A549 (cell line): ENCODE measurements around the gene TSSC4. TPM values are rescaled to one million over a fixed set of nuclear protein-coding genes. Genes with fewer than 3 reads are reported as not detected.

Experiments
- ATAC-seq, 2 experiments: fragments of 200-7000 bp in 1 of 2; fragments of >200 bp in 1 of 2; cut with Nextera tagmentation in 1 of 2; cut with Tn5 transposase in 1 of 2; 3 replicates each; pipeline versions ENCODE4 v1.8.0 to v1.9.1; 2018 to 2020; ENCODE audit warnings: mild to moderate bottlenecking in 1 of 2, moderate library complexity in 1 of 2
- CTCF ChIA-PET: fragments of 300-600 bp; sonication (Branson Sonifier 250); formaldehyde crosslinking; extraction: SDS; loops from one replicate; lab custom pipeline; 2021; ENCODE audit warnings: antibody characterized with exemption, inconsistent platforms; lab: Yijun Ruan, JAX
- POLR2A ChIA-PET: fragments of 350-600 bp; formaldehyde crosslinking; extraction: SDS; loops from one replicate; lab custom pipeline; 2021; ENCODE audit warnings: antibody characterized with exemption, inconsistent platforms; lab: Yijun Ruan, JAX
- DNase-seq, 2 experiments: peaks; one replicate each; pipeline versions ENCODE4 v3.0.0 to v3.0.0-alpha.2; 2011 to 2016; ENCODE audit warnings: low read depth in 1 of 2, low spot score in 1 of 2
- FAIRE-seq: peaks from 2 replicates; lab custom pipeline; 2011; peaks lifted over from hg19 to GRCh38; lab: Jason Lieb, UNC
- H3K27ac ChIP-seq, 2 experiments: fragments of >200 bp; sonication (Bioruptor Twin); formaldehyde crosslinking; 3 replicates each; pipeline ENCODE4 v1.5.1; 2016 to 2017
- H3K4me1 ChIP-seq: fragments of >200 bp; sonication (Bioruptor Twin); formaldehyde crosslinking; 3 replicates; pipeline ENCODE4 v1.6.1; 2016
- H3K4me2 ChIP-seq: fragments of >200 bp; sonication (Bioruptor Twin); formaldehyde crosslinking; 3 replicates; pipeline ENCODE4 v1.6.1; 2016
- H3K4me3 ChIP-seq: fragments of >200 bp; sonication (Bioruptor Twin); formaldehyde crosslinking; 3 replicates; pipeline ENCODE4 v1.5.1; 2016
- H3K9me3 ChIP-seq: fragments of >200 bp; sonication (Bioruptor Twin); formaldehyde crosslinking; 3 replicates; pipeline ENCODE4 v1.6.1; 2016
- CBX2 ChIP-seq: fragments of 200-600 bp; sonication (generic); IDR thresholded peaks from 2 replicates; pipeline ENCODE4 v1.6.1; 2016; ENCODE audit warnings: low read depth, mild to moderate bottlenecking, borderline replicate concordance
- CBX8 ChIP-seq: fragments of 200-600 bp; sonication (generic); IDR thresholded peaks from 2 replicates; pipeline ENCODE4 v1.6.1; 2016
- CHD2 ChIP-seq: fragments of 150-350 bp; IDR thresholded peaks from 2 replicates; pipeline ENCODE4 v1.6.1; 2014; ENCODE audit warnings: low read length; ENCODE audit not compliant: partially characterized antibody
- EHF ChIP-seq: fragments of 250-450 bp; sonication (Bioruptor Pico); IDR thresholded peaks from 2 replicates; pipeline ENCODE4 v1.5.0; 2020; ENCODE audit warnings: mild to moderate bottlenecking
- FOSB ChIP-seq: fragments of 250-450 bp; sonication (Bioruptor Pico); IDR thresholded peaks from 2 replicates; pipeline ENCODE4 v1.5.0; 2020; ENCODE audit warnings: mild to moderate bottlenecking, moderate library complexity
- FOSL2 ChIP-seq, 2 experiments: fragments of 450-650 bp in 1 of 2; fragments of >200 bp in 1 of 2; sonication (Bioruptor Twin) in 1 of 2; formaldehyde crosslinking; IDR thresholded peaks; 2 replicates each; pipeline versions ENCODE4 v1.5.0 to v1.6.1; 2016 to 2020; ENCODE audit warnings: mild to moderate bottlenecking in 1 of 2, moderate library complexity in 1 of 2
- HDAC2 ChIP-seq: fragments of 200-600 bp; sonication (generic); IDR thresholded peaks from 2 replicates; pipeline ENCODE4 v1.6.1; 2016
- HOXB13 ChIP-seq: fragments of 250-450 bp; sonication (Bioruptor Pico); IDR thresholded peaks from 2 replicates; pipeline ENCODE4 v1.5.0; 2020; ENCODE audit warnings: low read depth, mild to moderate bottlenecking, moderate library complexity
- JUNB ChIP-seq: fragments of >200 bp; sonication (Bioruptor Twin); formaldehyde crosslinking; IDR thresholded peaks from 2 replicates; pipeline ENCODE4 v1.6.1; 2016
- MAFK ChIP-seq: fragments of 450-650 bp; IDR thresholded peaks from 2 replicates; pipeline ENCODE4 v1.6.1; 2014; ENCODE audit not compliant: partially characterized antibody
- MYC ChIP-seq: IDR thresholded peaks from 2 replicates; pipeline ENCODE4 v1.6.1; 2012; ENCODE audit warnings: mild to moderate bottlenecking, inconsistent platforms, low read length, improper control_type of control experiment, borderline replicate concordance
- NPAS2 ChIP-seq: fragments of 250-450 bp; sonication (Bioruptor Pico); IDR thresholded peaks from 2 replicates; pipeline ENCODE4 v1.8.0; 2022; ENCODE audit warnings: mild to moderate bottlenecking, moderate library complexity, borderline replicate concordance
- NR3C1 ChIP-seq: fragments of >200 bp; sonication (Bioruptor Twin); formaldehyde crosslinking; IDR thresholded peaks from 3 replicates; pipeline ENCODE4 v1.6.1; 2017
- POLR2A ChIP-seq: IDR thresholded peaks from 2 replicates; pipeline ENCODE4 v1.6.1; 2012; ENCODE audit warnings: mild to moderate bottlenecking, low read length
- POLR2AphosphoS2 ChIP-seq: conservative IDR thresholded peaks from 2 replicates; pipeline ENCODE4 v1.6.1; 2012; ENCODE audit warnings: low read length, improper control_type of control experiment, inconsistent platforms
- TFCP2L1 ChIP-seq: fragments of 250-450 bp; sonication (Bioruptor Pico); IDR thresholded peaks from 2 replicates; pipeline ENCODE4 v1.5.0; 2021; ENCODE audit warnings: mild to moderate bottlenecking
- ZC3H11A ChIP-seq: fragments of 450-650 bp; IDR thresholded peaks from 2 replicates; pipeline ENCODE4 v1.6.1; 2014; ENCODE audit warnings: antibody characterized with exemption, mild to moderate bottlenecking
- whole genome bisulfite sequencing: methylation state at CpG from one replicate; pipeline ENCODE4 v1.1.6; 2017; ENCODE audit errors: missing lambda C conversion rate; 5-methylcytosine and 5-hydroxymethylcytosine counted together
- polyA plus RNA-seq, 4 experiments: library from polyadenylated mRNA; depleted of rRNA in 3 of 4; stranded (reverse); fragments of >200 nt; fragmentation: RNase III in 1 of 4; extraction: RNeasy Plus Mini Kit Qiagen cat#74134 plus additional on column Dnase treatment in 1 of 4; gene quantifications; 2 replicates in 3 of 4; 3 replicates in 1 of 4; pipeline ENCODE4 v1.2.3, GENCODE V29; 2011 to 2017
- TF ChIP-seq, protein P1 (sequence below): fragments of 150-350 bp; IDR thresholded peaks from 2 replicates; pipeline ENCODE4 v1.6.1; 2014; ENCODE audit warnings: low read depth, mild to moderate bottlenecking, low read length
- TF ChIP-seq, protein P2 (sequence below): fragments of 200-600 bp; sonication (generic); IDR thresholded peaks from 2 replicates; pipeline ENCODE4 v1.6.1; 2016; ENCODE audit warnings: antibody characterized with exemption, mild to moderate bottlenecking, moderate library complexity
- TF ChIP-seq, protein P3 (sequence below): fragments of >200 bp; sonication (Bioruptor Twin); formaldehyde crosslinking; IDR thresholded peaks from 2 replicates; pipeline ENCODE4 v1.6.1; 2016
- TF ChIP-seq, protein P4 (sequence below): fragments of >200 bp; sonication (Bioruptor Twin); formaldehyde crosslinking; IDR thresholded peaks from 3 replicates; pipeline ENCODE4 v1.5.1; 2016
- TF ChIP-seq, protein P5 (sequence below): IDR thresholded peaks from 2 replicates; pipeline ENCODE4 v1.6.1; 2012

The TSSC4 gene
- polyA plus RNA-seq, 2 of the 4 experiments (the other 2 are of a cell fraction) = 21.8 to 45.5 TPM

DNA sequence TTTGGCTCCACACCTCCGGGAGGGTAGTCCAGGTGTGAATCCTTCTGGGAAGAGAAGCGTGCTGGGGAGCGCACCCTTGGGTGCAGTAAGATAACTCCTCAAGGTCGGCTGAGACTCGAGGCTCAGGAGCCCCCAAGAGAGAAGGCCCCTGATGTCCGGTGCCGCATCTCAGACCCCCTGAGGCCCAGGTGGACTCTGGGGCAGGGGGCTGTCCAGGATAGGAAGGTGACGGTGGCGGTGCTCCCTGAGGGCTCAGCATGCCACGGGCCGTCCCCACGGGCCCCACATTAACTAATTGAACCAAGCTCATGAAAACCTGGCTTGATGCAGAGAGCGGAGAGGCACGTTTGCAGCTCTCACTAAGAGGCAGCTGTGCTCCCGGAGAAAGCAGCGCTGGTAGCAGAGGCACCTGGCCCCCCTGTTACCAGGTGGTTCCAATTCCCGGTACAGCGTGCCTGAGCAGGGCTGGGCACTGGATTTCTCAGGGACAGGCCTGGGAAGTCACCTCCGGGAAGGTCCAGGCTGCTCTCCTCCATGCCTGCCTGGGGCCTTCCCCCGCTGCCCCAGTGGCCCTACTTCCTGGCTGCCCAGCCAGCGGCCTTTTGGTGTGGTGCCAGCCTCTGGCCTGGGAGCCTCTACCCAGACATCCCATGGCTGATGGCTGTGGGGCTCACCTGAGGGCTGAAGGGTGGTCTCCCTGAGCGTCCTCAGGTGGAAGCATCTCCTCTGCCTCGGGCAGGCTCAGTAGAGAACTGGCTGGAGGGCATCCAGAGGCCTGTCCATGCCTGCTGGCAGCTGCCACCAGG is 45.4 kb downstream of the TSSC4 start (continued):
- TF ChIP-seq EHF (CRISPR knock-in tag) = no peak
- no peak for TF ChIP-seq TFCP2L1 (CRISPR knock-in tag)

DNA sequence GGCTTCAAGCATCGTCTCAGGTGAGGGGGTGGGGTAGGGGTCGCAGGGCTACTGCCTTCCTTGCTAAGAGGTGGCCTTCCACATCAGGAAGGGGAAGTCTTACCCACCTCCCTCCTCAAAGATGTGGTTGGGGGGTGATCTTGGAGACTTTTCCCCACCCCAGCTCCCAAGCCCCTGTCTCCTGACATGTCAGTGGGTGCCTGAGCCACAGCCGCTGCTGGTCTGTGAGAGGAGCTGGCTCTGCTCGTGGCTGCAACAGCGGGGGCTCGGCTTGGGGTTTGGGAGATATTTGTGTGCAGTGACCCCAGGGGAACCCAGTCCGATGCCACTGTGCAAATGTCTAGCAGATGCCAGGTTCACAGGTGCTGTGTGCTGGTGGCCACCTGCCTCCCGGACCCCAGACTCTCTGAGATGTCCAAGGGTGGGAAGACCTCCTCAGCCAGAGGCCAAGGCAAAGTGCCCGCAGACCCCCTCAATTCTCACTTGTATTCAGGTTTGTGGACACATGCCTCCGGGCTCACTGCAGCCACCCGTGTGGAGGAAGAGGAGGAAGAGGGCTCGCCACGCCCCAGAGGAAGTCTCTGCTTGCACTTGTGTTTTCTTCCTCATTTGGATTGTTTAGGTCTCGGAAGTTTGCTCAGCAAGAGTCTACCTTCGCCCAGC is 46.2 kb downstream of the TSSC4 start:
- FAIRE-seq = no peak
- TF ChIP-seq NPAS2 = no peak
- TF ChIP-seq, protein P1, sequence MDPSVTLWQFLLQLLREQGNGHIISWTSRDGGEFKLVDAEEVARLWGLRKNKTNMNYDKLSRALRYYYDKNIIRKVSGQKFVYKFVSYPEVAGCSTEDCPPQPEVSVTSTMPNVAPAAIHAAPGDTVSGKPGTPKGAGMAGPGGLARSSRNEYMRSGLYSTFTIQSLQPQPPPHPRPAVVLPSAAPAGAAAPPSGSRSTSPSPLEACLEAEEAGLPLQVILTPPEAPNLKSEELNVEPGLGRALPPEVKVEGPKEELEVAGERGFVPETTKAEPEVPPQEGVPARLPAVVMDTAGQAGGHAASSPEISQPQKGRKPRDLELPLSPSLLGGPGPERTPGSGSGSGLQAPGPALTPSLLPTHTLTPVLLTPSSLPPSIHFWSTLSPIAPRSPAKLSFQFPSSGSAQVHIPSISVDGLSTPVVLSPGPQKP = no peak
- TF ChIP-seq ZC3H11A = no peak
- TF ChIP-seq, protein P2, sequence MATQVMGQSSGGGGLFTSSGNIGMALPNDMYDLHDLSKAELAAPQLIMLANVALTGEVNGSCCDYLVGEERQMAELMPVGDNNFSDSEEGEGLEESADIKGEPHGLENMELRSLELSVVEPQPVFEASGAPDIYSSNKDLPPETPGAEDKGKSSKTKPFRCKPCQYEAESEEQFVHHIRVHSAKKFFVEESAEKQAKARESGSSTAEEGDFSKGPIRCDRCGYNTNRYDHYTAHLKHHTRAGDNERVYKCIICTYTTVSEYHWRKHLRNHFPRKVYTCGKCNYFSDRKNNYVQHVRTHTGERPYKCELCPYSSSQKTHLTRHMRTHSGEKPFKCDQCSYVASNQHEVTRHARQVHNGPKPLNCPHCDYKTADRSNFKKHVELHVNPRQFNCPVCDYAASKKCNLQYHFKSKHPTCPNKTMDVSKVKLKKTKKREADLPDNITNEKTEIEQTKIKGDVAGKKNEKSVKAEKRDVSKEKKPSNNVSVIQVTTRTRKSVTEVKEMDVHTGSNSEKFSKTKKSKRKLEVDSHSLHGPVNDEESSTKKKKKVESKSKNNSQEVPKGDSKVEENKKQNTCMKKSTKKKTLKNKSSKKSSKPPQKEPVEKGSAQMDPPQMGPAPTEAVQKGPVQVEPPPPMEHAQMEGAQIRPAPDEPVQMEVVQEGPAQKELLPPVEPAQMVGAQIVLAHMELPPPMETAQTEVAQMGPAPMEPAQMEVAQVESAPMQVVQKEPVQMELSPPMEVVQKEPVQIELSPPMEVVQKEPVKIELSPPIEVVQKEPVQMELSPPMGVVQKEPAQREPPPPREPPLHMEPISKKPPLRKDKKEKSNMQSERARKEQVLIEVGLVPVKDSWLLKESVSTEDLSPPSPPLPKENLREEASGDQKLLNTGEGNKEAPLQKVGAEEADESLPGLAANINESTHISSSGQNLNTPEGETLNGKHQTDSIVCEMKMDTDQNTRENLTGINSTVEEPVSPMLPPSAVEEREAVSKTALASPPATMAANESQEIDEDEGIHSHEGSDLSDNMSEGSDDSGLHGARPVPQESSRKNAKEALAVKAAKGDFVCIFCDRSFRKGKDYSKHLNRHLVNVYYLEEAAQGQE = no peak
- no peak for TF ChIP-seq NR3C1
- TF ChIP-seq, protein P3, sequence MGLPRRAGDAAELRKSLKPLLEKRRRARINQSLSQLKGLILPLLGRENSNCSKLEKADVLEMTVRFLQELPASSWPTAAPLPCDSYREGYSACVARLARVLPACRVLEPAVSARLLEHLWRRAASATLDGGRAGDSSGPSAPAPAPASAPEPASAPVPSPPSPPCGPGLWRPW = no peak
- no peak for TF ChIP-seq CHD2
- TF ChIP-seq, protein P4, sequence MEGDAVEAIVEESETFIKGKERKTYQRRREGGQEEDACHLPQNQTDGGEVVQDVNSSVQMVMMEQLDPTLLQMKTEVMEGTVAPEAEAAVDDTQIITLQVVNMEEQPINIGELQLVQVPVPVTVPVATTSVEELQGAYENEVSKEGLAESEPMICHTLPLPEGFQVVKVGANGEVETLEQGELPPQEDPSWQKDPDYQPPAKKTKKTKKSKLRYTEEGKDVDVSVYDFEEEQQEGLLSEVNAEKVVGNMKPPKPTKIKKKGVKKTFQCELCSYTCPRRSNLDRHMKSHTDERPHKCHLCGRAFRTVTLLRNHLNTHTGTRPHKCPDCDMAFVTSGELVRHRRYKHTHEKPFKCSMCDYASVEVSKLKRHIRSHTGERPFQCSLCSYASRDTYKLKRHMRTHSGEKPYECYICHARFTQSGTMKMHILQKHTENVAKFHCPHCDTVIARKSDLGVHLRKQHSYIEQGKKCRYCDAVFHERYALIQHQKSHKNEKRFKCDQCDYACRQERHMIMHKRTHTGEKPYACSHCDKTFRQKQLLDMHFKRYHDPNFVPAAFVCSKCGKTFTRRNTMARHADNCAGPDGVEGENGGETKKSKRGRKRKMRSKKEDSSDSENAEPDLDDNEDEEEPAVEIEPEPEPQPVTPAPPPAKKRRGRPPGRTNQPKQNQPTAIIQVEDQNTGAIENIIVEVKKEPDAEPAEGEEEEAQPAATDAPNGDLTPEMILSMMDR = no peak
- no peak for TF ChIP-seq CBX8
- no peak for TF ChIP-seq POLR2AphosphoS2
- no peak for TF ChIP-seq FOSB (CRISPR knock-in tag)
- TF ChIP-seq HOXB13 (CRISPR knock-in tag) = no peak
- TF ChIP-seq MYC = no peak
- TF ChIP-seq POLR2A = no peak
- TF ChIP-seq JUNB = no peak
- no peak for TF ChIP-seq CBX2
- no peak for TF ChIP-seq FOSL2 (IDR thresholded peaks at IDR 0.05)
- no peak for TF ChIP-seq FOSL2 (CRISPR knock-in tag; IDR thresholded peaks at IDR 0.05)
- TF ChIP-seq, protein P5, sequence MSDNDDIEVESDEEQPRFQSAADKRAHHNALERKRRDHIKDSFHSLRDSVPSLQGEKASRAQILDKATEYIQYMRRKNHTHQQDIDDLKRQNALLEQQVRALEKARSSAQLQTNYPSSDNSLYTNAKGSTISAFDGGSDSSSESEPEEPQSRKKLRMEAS = no peak
- no peak for TF ChIP-seq MAFK
- no peak for TF ChIP-seq HDAC2
- ChIA-PET CTCF (interaction anchor here (4.2 kb wide), 1 partner anchor 86 kb away, joined by 16 read pairs; no protein-coding TSS in a partner anchor), POLR2A (no interaction called here)
- Histone ChIP-seq H3K4me1 (peaks cover 6% of the 10 kb centered on the region), H3K9me3 (peaks cover 17% of the 10 kb centered on the region), H3K27ac (no peak overlapping the region), H3K4me3 (no peak overlapping the region), H3K4me2 (no peak overlapping the region)
- WGBS = 48% methylated on average over 11 of the region's 15 CpGs
- no peak for ATAC-seq
- no peak for DNase-seq
